Caki2 (cell line): ENCODE data around the gene PNN. TPM values are rescaled to one million over a fixed set of nuclear protein-coding genes. Genes with fewer than 3 reads are reported as not detected.
"Not testable (repeated sequence)": the region's sequence is repeated elsewhere in the genome, so short reads cannot be mapped to it uniquely, and the experiment has no call there.

Experiments
- DNase-seq: peaks from one replicate; pipeline ENCODE4 v3.0.0-alpha.2; 2015; ENCODE audit warnings: low read depth
- in situ Hi-C: cut with HindIII; loops from 2 replicates; pipeline ENCODE4 v1.10.0; 2016; ENCODE audit warnings: low sequenced_read_pairs, low pct_unique_long_range_greater_than_20kb, mixed read lengths
- total RNA-seq: library from RNA; depleted of rRNA; stranded (reverse); fragments of >200 nt; shearing (Covaris generic); gene quantifications from 2 replicates; pipeline ENCODE4 v1.2.3, GENCODE V29; 2014; ENCODE audit warnings: low replicate concordance

The PNN gene
- total RNA-seq, 1 experiment from 2014 or later: 5.3 TPM

- in situ Hi-C loops: no loop called here
- no peak for DNase-seq
These were observed 2.1 kb downstream of the PNN start for GRCh38 chr14:39177168-39177545.

DNA sequence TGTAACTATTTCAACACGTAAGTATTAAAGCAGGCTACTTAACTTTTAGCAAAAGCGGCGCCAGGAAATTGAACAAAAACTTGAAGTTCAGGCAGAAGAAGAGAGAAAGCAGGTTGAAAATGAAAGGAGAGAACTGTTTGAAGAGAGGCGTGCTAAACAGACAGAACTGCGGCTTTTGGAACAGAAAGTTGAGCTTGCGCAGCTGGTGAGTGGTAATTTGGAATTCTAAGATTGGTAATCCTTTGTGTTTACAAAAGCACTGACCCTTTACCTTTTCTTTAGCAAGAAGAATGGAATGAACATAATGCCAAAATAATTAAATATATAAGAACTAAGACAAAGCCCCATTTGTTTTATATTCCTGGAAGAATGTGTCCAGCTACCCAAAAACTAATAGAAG lies 4.0 kb downstream of the PNN start:
- DNase-seq: no peak
- in situ Hi-C loops: no loop called here

DNA sequence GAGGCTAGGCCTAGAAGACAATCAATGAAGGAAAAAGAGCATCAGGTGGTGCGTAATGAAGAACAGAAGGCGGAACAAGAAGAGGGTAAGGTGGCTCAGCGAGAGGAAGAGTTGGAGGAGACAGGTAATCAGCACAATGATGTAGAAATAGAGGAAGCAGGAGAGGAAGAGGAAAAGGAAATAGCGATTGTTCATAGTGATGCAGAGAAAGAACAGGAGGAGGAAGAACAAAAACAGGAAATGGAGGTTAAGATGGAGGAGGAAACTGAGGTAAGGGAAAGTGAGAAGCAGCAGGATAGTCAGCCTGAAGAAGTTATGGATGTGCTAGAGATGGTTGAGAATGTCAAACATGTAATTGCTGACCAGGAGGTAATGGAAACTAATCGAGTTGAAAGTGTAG lies 5.5 kb downstream of the PNN start:
- in situ Hi-C loops: no loop called here
- DNase-seq: no peak

GRCh38 chr14:39181026-39181692 lies 6.1 kb downstream of the PNN start:
- in situ Hi-C loops: no loop called here

DNA sequence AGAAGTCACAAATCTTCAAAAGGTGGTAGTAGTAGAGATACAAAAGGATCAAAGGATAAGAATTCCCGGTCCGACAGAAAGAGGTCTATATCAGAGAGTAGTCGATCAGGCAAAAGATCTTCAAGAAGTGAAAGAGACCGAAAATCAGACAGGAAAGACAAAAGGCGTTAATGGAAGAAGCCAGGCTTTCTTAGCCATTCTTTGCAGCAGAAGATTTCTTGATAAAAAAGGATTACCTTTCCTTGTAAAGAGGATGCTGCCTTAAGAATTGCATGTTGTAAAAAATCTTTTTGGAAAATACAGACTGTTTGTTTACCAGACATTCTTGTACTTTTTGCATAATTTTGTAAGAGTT lies 6.6 kb downstream of the PNN start:
- no peak for DNase-seq
- in situ Hi-C loops: no loop called here

More at GRCh38 chr14:39181026-39181692, 6.1 kb downstream of the PNN start:
- no peak for DNase-seq

DNA sequence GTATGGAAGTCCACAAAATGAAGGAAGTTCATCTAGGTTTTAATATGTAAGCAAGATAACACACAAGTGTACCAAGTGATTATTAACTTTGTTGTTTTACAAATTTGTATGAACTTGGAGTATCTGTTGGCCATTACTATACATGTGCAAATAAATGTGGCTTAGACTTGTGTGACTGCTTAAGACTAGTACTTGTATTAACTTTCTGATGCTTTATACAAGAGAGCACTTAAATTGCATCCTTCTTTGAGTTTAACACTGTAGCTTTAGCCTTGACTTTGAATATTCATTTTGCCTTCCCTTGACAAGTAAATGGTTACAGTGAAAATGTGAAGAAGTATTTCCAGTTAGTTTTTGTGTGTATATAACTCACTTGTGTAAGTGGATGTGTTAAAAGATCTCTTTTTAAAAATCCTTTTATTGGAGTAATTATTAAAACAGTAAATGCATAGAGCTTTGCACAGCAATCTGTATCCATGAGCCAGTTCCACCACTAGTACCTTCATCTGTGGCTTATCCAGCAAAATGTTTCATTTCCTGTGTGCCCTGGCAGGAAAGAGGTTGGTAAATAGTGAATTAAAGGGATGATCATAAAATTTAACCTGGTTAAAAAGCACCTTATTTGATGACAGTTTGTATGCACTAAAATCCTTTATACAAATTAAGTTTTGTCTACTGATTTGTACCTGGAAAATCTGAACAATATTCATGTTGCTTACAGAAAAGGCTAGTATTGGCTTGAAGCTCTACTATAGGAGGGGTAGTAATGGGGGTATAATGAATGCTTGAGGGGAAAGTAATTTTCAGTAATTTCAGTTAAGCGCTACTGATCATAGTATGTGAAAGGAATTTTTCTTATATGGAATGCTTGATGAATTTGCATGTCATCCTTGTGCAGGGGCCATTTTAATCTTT lies 8.0 kb downstream of the PNN start:
- in situ Hi-C loops: no loop called here
- DNase-seq: no peak

GRCh38 chr14:39183685-39184003 lies 8.6 kb downstream of the PNN start:
- in situ Hi-C loops, DNase-seq: not testable (repeated sequence)

DNA sequence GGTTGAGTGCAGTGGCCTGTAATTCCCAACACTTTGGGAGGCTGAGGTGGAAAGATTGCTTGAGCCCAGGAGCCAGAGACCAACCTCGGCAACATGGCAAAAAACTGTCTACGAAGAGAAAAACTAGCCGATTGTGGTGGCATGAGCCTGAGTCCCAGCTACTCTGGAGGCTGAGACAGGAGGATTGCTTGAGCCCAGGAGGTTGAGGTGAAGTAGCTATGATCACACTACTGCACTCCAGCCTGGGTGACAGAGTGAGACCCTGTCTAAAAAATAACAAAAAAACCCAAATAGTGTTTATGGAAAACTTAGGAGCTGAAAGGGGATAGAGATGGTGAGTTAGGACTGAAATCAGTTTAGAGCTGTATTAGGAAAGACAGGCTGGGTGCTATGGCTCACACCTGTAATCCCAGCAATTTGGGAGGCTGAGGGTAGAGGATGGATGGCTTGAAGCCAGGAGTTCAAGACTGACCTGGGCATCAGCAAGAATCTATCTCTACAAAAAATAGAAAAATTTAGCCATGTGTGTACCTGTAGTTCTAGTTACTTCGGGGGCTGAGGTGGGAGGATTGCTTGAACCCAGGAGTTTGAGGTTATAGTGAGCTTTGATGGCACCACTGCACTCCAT lies 9.7 kb downstream of the PNN start:
- in situ Hi-C loops: no loop called here
- no peak for DNase-seq

DNA sequence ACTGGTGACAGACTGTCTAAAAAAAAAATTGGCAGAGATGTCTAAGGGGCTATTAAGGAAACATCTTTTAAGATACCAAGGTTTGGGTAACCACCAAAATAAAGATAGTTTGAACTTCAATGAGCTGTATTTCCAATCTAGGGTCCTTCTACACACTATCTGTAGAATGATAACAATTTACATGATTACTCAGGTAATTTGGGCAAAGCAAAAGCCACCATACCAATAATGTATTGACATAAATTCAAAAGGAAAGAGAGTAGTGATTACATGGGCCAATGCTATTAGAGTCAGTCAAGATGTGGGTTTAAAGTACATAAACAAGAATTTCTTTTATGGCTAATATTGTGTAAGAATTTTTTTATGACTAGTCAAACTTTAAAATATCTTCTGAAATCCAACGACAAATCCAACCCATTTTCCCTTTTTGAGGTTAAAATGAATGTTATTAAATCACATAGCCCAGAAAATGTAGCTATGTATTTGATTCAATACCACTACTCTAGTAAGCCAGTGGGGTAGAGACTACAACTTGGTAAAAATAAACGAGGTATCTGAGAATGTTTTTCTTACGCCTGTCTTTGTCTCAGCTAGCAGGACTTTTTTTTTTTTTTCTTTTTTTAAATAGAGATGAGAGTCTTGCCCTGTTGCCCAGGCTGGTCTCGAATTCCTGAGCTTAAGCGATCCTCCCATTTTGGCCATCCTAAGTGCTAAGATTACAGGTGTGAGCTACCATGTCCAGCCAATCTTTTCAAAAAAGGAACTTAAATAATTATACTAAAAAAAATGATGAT lies 10.4 kb downstream of the PNN start:
- no peak for DNase-seq
- in situ Hi-C loops: no loop called here

- no peak for DNase-seq
- in situ Hi-C loops: no loop called here
These were observed 12.0 kb downstream of the PNN start for GRCh38 chr14:39186941-39187525.

- DNase-seq: peak; percentile 85
- in situ Hi-C loops: no loop called here
These were observed 28.9 kb downstream of the PNN start for GRCh38 chr14:39203659-39204606.

DNA sequence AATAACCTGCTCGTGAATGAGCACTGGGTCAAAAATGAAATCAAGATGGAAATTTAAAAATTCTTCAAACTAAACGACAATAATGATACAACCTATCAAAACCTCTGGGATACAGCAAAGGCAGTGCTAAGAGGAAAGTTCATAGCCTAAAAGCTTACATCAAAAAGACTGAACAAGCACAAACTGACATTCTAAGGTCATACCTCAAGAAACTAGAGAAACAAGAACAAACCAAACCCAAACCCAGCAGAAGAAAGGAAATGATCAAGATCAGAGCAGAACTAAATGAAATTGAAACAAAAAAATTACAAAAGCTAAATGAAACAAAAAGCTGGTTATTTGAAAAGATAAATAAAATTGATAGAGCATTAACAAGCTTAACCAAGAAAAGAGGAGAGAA lies 32.4 kb downstream of the PNN start:
- in situ Hi-C loops, DNase-seq: not testable (repeated sequence)

- DNase-seq: no peak
- in situ Hi-C loops: no loop called here
These were observed 36.2 kb downstream of the PNN start for GRCh38 chr14:39211109-39211741.

- in situ Hi-C loops: no loop called here
These were observed 37.0 kb downstream of the PNN start for GRCh38 chr14:39212034-39212433.

DNA sequence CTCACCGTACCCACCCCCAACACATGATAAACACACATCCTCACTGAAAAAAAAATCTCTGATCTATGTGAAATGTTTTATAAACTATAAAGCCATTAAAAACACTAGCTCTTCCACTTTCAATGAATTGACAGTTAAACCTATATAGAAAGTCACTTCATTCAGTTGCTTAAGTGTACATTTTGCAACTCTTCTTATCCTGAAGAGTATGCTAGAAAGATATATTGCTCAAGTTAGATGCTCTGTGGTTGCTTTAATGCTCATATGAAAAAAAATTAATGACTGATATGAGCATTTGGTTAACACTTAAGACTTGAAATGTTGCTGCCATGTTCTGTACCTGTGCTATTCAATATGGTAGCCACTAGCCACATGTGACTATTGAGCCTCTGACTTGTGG lies 37.6 kb downstream of the PNN start:
- in situ Hi-C loops: no loop called here
- no peak for DNase-seq

More at GRCh38 chr14:39212034-39212433, 37.0 kb downstream of the PNN start:
- no peak for DNase-seq

- in situ Hi-C loops: no loop called here
- peak; percentile 30 for DNase-seq
These were observed 42.3 kb downstream of the PNN start for GRCh38 chr14:39217214-39217879.
